ENCODE measurements around the gene DISC1. TPM values are rescaled to one million over a fixed set of nuclear protein-coding genes. Genes with fewer than 3 reads are reported as not detected.

DISC1 gene
- total and polyA plus RNA-seq, 2 donors (not counting 1 experiment from before 2014, with no cell fraction given), result 2.0 to 4.3 TPM

DNA sequence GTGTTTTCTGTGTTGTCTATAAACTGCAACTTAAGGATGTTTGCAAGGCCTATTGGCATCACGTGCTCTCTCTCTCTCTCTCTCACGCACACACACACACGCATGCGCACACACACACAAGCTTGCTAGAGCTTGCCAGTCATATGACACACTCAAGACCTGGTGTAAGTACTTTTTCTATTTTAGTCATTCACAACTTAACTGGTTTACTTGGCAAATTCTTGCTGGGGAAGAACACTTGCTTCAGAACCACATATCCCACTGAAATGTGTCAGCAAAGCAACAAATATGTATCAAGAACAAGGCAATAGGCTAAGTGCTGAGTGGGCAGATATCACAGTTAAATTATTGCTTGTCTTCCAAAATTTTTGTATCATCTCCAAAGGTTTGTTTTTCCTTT, 107.8 kb downstream of the DISC1 start:
- H3K9ac ChIP-seq (ENCODE audit: insufficient read depth, low read length), result no peak overlapping the region
- no peaks in the 10 kb centered on the region for H3K36me3 ChIP-seq (ENCODE audit: control insufficient read depth, insufficient read depth, low read length)
- no peak overlapping the region for H3K4me2 ChIP-seq (ENCODE audit: extremely low read depth, insufficient read depth, low read length)
- no peak overlapping the region for H3K27ac ChIP-seq (ENCODE audit: insufficient read depth, low read length)
- no peak overlapping the region for H3K4me3 ChIP-seq (replicated peaks in 1 of 4; ENCODE audit: control extremely low read depth in 1 of 4, insufficient read depth in 1 of 4, low read depth in 3 of 4, low read length in 4 of 4)
- H3K79me2 ChIP-seq (ENCODE audit: control insufficient read depth, insufficient read depth, low read length), result no peaks in the 10 kb centered on the region
- peak in 1 of 2 donors; percentile 24 for DNase-seq (ENCODE audit: low read depth in 2 of 2)
- H2AFZ ChIP-seq (ENCODE audit: low read length), result no peak overlapping the region
- no peaks in the 10 kb centered on the region for H3K27me3 ChIP-seq (ENCODE audit: control insufficient read depth, insufficient read depth, low read length)
- no peaks in the 10 kb centered on the region for H4K20me1 ChIP-seq (ENCODE audit: control insufficient read depth, extremely low read depth, insufficient read depth, low read length)
- no peak for TF ChIP-seq CTCF (conservative IDR thresholded peaks at IDR 0.05 in 1 of 2, IDR thresholded peaks at IDR 0.05 in 1 of 2; ENCODE audit: low read depth in 1 of 2, low read length in 2 of 2)
- no peak for TF ChIP-seq EZH2 (IDR thresholded peaks at IDR 0.05; ENCODE audit: low read length, missing control alignments)
- no peaks in the 10 kb centered on the region for H3K4me1 ChIP-seq (ENCODE audit: control insufficient read depth, extremely low read depth, insufficient read depth, low read length)
- no peaks in the 10 kb centered on the region for H3K9me3 ChIP-seq (ENCODE audit: control insufficient read depth, insufficient read depth, low read depth, low read length)

GRCh38 chr1:231735411-231735810, 108.8 kb downstream of the DISC1 start:
- Histone ChIP-seq H3K9me3 (ENCODE audit: control insufficient read depth, insufficient read depth, low read depth, low read length) (no peaks in the 10 kb centered on the region), H3K9ac (ENCODE audit: insufficient read depth, low read length) (no peak overlapping the region), H3K27me3 (ENCODE audit: control insufficient read depth, insufficient read depth, low read length) (no peaks in the 10 kb centered on the region), H3K4me1 (ENCODE audit: control insufficient read depth, extremely low read depth, insufficient read depth, low read length) (no peaks in the 10 kb centered on the region), H3K79me2 (ENCODE audit: control insufficient read depth, insufficient read depth, low read length) (no peaks in the 10 kb centered on the region), H4K20me1 (ENCODE audit: control insufficient read depth, extremely low read depth, insufficient read depth, low read length) (no peaks in the 10 kb centered on the region), H3K27ac (ENCODE audit: insufficient read depth, low read length) (no peak overlapping the region), H3K4me3 (replicated peaks in 1 of 4; ENCODE audit: control extremely low read depth in 1 of 4, insufficient read depth in 1 of 4, low read depth in 3 of 4, low read length in 4 of 4) (no peak overlapping the region), H3K36me3 (ENCODE audit: control insufficient read depth, insufficient read depth, low read length) (no peaks in the 10 kb centered on the region), H2AFZ (ENCODE audit: low read length) (no peak overlapping the region), H3K4me2 (ENCODE audit: extremely low read depth, insufficient read depth, low read length) (no peak overlapping the region)
- TF ChIP-seq CTCF (conservative IDR thresholded peaks at IDR 0.05 in 1 of 2, IDR thresholded peaks at IDR 0.05 in 1 of 2; ENCODE audit: low read depth in 1 of 2, low read length in 2 of 2), result no peak
- TF ChIP-seq EZH2 (IDR thresholded peaks at IDR 0.05; ENCODE audit: low read length, missing control alignments), result no peak
- DNase-seq (ENCODE audit: low read depth in 2 of 2), result no peak

GRCh38 chr1:231735941-231736340, 109.4 kb downstream of the DISC1 start:
- Histone ChIP-seq H3K4me1 (ENCODE audit: control insufficient read depth, extremely low read depth, insufficient read depth, low read length) (no peaks in the 10 kb centered on the region), H3K27me3 (ENCODE audit: control insufficient read depth, insufficient read depth, low read length) (no peaks in the 10 kb centered on the region), H3K79me2 (ENCODE audit: control insufficient read depth, insufficient read depth, low read length) (no peaks in the 10 kb centered on the region), H3K27ac (ENCODE audit: insufficient read depth, low read length) (no peak overlapping the region), H3K9ac (ENCODE audit: insufficient read depth, low read length) (no peak overlapping the region), H4K20me1 (ENCODE audit: control insufficient read depth, extremely low read depth, insufficient read depth, low read length) (no peaks in the 10 kb centered on the region), H3K9me3 (ENCODE audit: control insufficient read depth, insufficient read depth, low read depth, low read length) (no peaks in the 10 kb centered on the region), H3K4me3 (replicated peaks in 1 of 4; ENCODE audit: control extremely low read depth in 1 of 4, insufficient read depth in 1 of 4, low read depth in 3 of 4, low read length in 4 of 4) (no peak overlapping the region), H3K4me2 (ENCODE audit: extremely low read depth, insufficient read depth, low read length) (no peak overlapping the region), H3K36me3 (ENCODE audit: control insufficient read depth, insufficient read depth, low read length) (no peaks in the 10 kb centered on the region), H2AFZ (ENCODE audit: low read length) (no peak overlapping the region)
- DNase-seq (ENCODE audit: low read depth in 2 of 2), result no peak
- TF ChIP-seq CTCF (conservative IDR thresholded peaks at IDR 0.05 in 1 of 2, IDR thresholded peaks at IDR 0.05 in 1 of 2; ENCODE audit: low read depth in 1 of 2, low read length in 2 of 2) (no peak), EZH2 (IDR thresholded peaks at IDR 0.05; ENCODE audit: low read length, missing control alignments) (no peak)

Measured in fibroblast of lung (primary cell).